Left renal pelvis (tissue), 4 donors: Measurements from ENCODE around the gene COIL. TPM values are rescaled to one million over a fixed set of nuclear protein-coding genes. Genes with fewer than 3 reads are reported as not detected.
"Not testable (repeated sequence)": the region's sequence is repeated elsewhere in the genome, so short reads cannot be mapped to it uniquely, and the experiment has no call there.

ENCODE experiments used
- DNase-seq, 4 donors: peaks; one replicate each; pipeline ENCODE4 v3.0.0-alpha.2; 2013; ENCODE audit warnings: low read depth in 4 of 4, low spot score in 3 of 4
- polyA plus RNA-seq, 4 donors: library from polyadenylated mRNA; unstranded; fragments of 120-200 nt; gene quantifications; one replicate each; pipeline ENCODE4 v1.2.1, GENCODE V29; 2013; ENCODE audit not compliant: insufficient read length in 4 of 4

The COIL gene
- polyA plus RNA-seq, 4 donors, result 23.1 to 36.3 (median 30.2) TPM

DNA sequence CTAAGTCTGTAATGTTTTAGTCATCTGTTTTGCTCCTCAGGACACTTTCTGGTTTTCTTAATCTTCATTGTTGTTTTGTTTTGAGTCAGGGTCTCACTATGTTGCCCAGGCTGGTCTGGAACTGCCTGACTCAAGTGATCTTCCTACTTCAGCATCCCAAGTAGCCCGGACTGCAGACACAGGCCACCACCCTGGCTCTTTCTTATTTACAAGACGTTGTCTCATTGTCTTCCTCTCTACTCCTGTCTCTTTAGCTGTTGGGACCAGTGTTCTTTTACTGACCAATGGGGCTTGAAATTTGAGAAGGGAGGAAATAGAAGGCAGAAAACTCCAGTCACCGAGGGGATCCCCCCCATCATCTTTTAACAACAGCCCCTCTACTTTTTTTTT, 18.2 kb upstream of the COIL start:
- DNase-seq, result no peak

DNA sequence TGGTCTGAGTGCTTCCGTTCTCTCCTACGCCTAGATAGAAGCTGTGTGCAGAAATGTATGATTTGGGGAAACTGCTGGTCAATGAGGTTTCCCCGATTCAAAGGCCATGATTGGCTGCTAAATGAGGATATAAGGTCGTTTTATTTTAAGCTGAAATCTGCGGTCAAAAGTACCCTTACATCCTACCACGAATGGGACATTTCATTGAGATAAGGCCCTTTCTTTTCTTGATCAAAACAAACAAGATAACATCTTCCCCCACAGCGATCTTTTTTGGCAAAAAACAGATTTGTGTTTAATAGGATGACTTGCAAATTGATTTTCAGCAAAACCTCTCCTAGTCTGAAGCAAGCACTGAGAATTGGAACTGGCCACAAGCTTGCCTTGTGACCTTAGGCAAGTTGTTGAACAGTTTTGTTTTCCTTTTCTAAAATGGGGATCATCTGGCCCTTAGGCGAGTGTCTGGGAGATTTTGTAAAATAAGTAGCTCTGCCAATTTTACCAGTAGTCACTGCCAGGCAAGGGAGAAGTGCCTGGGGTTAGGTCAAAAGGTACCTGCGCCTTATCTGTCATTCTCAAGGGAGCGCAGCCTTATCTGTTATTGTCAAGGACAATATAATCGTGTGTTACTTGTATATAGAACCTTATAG, 17.7 kb upstream of the COIL start:
- DNase-seq, result no peak

DNA sequence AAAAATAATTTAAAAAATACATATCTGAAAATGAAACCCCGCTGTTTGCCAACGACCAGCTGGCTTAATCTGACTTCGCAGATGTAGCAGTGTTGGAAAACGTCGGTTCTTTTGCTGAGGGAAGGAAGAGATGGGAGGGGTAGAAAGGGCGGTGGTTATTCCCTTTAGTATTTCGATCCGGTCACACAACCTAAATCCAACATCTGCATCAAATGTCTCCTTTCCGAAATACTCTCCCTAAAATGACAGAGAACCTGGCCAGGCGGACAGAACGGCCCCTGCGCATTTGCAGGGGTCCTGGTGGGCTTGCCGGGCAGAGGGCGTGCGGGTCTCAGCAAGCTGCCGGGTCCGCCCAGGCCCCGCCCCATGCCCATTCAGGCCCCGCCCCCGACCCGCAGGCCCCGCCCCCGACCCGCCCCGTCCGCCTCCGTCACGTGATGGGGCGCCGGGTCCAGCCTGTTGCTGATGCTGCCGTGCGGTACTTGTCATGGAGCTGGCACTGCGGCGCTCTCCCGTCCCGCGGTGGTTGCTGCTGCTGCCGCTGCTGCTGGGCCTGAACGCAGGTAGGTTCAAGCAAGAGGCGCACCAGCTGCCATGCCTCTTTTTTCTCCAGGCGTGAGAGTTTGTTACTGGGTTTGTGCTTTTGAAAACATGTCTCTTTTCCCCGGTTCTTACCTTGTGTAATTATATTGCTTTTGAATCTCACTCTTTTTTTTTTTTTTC, 17.0 kb upstream of the COIL start, which contains the start of gene SCPEP1:
SCPEP1 (plus strand) TSS at position 459 of the 723 bp plus-strand sequence; CDS start at position 488, 29 bp downstream.
- peak; percentile 33 to 56 (median 48) for DNase-seq

DNA sequence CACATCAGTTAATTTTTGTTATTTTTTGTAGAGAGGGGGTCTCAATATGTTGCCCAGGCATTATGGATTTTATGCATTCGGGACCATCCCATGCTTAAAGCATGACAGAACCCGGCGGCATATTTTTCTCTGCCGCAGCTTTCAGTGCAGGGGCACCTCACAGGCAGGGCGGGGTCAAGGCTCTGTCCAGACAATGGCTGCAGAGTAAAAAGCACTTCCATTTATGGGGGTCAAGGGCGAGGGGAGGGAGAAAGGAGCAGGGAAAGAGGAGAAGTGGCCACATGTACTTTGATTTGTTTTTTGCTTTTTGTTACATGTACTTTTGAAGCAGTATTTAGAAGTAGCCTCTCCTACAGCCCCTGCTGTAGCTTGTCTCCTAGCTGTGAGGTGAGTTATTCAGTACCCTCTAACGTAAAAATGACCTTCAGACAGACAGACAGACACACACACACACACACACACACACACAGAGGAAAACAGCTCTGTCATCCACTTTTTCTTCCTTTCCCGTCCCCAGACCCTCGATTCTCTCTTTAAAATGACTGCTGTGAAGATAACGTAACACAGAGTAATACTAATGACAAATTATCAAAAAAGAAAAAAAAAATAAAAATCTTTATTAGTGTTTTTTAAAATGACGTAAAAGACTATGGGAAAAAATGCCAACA, 16.2 kb upstream of the COIL start:
- no peak for DNase-seq

DNA sequence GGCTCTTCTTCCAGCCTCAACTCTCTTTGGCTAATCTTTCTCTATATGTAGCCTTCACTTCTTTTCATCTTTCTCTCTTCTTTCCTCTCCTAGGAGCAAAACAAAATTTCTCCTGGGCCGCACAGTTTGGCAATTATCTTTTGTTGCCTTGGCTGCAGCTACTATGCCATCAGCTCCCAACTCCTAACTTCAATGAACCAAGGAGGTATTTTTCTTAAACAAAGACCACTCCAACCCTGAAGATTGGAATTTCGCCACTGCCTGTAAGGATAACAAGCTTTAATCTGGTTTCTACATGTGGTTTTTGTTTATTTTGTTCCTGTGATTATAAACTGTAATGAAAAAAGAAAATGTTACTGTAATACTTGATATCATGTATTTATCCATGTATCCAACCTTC, 14.8 kb upstream of the COIL start:
- DNase-seq, result no peak

DNA sequence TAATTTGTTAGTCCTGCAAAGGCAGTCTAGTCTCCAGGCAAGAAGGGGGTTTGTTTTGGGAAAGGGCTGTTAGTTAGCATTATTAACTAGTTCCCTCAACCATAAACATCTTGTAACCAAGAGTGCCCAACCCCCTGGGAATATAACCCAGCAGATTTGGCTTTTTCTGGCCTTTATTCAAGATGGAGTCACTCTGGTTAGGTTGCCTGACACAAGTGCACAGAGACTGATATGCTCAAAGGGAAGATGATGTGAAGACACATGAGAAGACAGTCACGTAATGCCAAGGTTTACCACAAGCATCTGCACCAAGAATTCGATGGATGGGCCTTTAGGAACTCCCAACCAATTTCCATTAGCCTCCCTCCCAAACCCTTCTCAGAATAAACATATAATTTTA, 13.2 kb upstream of the COIL start:
- DNase-seq, result no peak

DNA sequence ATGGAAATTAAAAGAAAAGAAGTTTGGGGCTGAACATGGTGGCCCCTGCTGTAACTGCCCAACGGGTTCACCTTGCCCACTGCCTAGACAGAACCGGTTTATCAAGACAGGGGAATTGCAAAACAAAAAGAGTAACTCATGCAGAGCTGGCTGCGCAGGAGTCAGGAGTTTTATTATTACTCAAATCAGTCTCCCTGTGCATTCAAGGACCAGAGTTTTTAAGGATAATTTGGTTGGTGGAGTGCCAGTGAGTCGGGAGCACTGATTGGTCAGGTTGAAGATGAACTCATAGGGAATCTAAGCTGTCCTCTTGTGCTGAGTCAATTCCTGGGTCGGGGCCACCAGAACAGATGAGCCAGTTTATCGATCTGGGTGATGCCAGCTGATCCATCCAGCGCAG, 12.7 kb upstream of the COIL start:
- peak in 1 of 4 donors; percentile 19 for DNase-seq

DNA sequence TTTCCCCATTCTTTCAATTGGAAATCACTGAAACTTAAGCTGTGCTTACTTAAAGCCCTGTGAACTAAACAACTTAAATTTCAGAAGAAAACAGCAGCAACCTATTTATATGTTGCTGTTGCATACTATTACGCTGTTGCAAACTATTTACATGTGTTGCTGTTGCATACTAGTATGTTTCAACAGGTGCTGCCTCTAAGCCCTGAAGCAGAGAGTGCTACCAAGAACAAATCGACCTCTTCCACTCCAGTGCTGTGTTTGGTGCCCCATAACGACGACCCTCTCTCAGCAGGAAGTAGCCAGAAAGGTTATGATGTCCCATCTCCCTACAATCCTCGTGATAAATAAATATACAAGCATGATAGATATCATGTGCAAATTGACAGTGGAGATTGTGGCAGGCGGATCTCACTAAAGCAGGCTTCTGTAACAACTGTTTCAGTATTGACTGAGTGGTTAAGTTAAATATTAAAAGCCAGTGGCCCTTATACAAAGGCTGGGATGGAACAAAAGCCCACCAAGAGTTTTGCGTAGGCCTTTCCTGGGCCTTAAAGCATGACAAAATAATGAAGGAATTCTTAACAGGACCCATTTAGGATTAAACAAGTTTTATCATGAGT, 11.4 kb upstream of the COIL start:
- DNase-seq, result no peak

DNA sequence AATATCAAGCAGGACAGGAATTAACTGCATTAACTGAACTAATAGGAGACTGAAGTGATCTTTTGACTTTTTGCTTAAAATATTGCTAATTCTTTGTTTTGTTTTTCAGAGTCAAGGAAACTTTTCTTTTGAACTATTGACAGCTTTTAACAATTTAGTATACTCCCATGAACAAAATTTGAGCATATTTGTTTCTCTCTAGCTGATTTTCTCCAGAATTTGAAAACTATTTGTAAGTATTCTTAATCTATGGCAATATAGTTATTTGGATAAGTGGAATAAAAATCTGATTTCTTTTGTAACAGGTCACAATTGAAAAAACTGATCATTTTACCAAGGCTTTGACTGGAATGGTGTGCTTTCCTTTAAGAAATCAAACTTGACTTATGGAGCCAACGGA, 10.1 kb upstream of the COIL start:
- DNase-seq, result no peak

DNA sequence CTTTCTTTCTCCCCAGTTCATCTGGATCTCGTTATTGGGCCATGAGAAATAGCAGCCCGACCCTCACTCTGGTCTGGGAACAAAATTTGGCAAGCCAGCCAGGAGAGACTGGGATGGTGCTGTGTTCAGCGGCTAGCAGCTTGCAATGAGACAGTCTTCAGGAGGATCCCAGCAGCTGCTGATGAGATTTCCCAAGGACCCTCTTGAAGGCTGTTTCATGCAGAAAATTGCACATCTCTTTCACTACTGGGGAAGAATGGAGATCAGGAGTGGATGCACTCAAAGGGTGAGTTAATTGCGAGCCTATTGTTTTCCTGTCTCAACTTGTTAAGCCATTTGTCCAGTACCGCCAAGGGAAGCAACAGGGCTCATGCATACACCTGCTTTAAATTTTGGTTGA, 5.5 kb upstream of the COIL start:
- DNase-seq, result no peak

DNA sequence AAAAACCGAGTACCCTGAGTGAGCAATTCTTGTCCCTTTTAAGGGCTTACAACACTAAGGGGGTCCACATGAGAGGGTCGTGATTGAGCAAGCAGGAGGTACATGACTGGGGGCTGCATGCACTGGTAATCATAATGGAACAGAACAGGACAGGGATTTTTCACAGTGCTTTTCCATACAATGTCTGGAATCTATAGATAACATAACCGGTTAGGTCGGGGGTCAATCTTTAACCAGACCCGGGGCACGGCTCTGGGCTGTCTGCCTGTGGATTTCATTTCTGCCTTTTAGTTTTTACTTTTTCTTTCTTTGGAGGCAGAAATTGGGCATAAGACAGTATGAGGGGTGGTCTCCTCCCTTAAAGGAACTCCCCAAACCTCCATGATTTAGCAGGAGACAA, 4.8 kb upstream of the COIL start:
- DNase-seq, result not testable (repeated sequence)

DNA sequence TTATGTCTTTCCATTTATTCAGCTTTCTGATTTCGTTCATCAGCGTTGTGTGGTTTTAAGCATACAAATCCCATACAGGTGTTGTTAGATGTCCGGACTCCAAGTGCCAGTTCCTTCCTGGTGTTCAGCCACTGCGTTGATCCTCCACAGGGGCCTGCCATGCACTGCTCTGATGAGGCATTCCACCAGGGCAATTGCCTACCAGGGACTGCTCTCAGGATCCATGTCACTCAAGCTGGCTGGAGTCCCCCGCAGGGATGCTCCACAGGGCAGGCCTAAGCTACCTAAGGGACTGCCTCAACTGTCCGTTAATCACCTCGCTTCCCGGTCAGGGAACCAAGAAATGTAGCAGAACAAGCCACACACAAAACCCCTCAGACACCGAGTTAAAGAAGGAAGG, 4.4 kb upstream of the COIL start:
- DNase-seq, result not testable (repeated sequence)

DNA sequence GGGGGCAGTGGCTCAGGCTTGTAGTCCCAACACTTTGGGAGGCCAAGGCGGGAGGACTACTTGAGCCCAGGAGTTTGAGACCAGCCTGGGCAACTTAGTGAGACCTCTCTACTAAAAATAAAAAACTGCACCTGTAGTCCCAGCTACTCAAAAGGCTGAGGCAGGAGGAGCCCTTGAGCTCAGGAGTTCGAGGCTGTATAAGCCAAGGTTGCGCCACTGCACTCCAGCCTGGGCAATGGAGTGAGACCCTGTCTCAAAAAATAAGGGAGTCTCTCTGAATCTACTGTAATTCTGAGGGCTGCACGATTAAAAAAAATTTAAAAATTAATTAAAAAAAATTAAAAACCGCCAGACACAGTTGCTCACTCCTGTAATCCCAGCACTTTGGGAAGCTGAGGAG, 3.9 kb downstream of the COIL start:
- DNase-seq, result no peak

DNA sequence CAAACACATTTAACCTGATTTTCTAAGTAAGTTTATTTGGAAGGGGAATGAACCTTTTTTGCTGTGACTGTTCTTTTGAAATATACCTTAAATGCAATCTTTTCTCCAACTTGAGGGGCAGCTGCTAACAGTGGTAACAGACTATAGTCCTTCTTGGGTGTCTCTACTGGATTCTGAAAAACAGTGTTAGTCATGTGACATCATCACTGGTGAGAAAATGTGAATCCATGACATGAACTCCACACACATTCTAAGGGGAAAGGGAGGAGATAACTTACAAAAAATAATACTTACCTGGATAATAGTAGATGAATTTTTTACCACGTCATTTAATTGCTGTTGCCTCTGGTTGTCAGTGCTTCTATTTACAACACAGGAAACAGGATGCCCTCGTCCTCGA, 11.3 kb downstream of the COIL start:
- no peak for DNase-seq

DNA sequence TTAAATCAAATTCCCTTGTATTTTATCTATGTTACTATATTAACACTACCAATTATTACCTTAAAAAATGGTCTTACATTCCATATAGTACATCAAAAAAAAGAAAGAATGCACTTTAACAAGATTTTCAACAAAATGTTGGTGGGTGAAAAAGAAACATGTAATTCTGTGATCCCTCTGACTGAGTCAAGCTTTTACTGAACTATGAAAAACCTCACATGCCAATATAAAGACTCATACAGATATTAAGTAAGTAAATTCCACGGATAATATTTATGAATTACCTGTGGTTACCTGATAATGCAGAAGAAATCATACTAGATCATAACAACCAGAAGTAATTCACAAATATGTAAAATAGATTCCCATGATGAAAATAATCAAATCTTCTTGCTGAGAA, 12.4 kb downstream of the COIL start:
- DNase-seq, result no peak

DNA sequence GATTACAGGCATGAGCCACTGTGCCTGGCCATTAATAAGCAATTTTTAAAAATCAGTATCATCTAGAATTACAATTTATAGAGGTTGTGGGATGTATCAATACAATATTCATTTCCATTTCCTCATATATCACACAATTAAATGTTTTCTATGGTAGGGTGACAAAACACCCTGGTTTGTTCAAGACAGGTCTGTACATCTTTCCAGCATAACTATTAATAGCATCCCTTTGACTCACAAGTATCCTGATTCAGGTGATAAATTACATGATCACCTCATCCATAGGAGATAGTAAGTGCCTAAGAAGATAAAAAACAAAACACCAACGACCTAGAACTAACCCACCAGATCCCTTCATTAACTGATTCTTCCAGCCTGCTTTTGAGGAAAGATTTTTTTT, 13.1 kb downstream of the COIL start:
- no peak for DNase-seq

DNA sequence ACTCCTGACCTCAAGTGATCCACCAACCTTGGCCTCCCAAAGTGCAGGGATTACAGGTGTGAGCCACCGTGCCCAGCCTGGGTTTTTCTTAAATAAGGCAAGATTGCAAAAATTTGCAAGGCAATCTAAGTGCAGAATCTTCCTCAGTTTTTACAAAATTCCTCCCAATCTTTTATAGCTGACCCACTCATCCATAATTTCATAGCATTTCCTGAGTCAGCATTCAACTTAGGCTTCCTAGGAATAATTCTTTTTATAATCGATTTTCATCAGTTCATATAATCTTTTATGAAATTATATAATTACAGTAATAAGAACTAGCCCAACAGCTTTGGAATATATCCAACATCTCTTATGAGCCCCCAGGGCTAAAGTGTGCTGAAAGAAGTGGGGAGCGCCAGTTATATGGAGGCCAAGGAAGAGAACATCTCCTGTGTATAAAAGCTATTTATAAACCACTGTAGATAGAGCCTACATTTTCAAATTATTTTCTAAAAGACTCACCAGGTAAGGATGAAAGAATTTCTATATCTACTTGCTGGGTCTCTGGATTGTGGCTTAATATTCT, 14.8 kb downstream of the COIL start:
- DNase-seq, result no peak

DNA sequence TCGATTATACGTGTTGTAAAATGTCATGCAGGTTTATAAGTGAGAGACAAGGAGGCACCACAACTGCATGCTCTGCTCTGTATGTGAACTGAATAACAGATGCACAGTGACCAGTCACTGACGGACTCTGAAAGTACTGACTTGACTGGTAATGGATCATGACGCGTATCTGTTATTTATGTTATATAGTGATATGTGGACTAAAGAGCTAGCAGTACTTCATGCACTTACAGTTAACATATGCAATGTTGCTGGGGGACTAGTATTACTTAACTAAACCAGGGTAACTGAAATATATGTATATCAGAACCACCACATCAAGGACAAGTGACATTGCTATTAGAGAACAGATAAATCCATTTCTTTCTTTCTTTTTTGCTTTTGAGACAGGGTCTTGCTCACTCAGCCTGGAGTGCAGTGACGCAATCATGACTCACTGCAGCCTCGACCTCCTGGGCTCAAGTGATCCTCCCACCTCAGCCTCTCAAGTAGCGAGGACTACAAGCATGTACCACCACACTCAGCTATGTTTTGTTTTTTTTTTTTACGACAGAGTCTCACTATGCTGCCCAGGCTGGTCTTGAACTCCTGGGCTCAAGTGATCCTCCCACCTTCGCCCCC, 17.2 kb downstream of the COIL start:
- no peak for DNase-seq

DNA sequence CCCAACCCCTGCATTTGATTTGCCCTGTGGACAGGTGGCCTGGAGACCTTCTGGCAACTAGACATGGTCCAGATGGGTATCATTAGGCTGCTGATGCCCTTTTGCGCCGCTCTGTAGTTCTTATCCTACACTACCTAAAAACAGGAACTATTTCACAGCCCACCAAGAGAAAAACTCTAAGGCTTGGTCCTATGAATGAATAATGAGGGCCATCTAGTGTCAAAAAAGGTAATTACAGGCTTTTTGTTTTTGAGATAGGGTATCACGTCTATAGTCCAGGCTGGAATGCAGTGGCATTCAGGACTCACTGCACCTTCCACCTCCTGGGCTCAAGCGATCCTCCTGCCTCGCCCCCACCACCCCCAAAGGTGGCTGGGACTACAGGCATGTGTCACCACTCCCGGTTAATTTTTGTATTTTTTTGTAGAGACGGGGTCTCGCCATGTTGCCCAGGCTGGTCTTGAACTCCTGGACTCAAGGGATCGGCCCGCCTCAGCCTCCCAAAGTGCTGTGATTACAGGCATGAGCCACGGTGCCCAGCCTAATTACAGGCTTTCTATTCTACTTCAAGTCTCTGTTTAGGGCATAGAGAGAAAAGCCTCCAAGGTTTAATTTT, 20.9 kb downstream of the COIL start:
- DNase-seq, result peak in 3 of 4 donors; percentile 20 to 50 (median 45)

DNA sequence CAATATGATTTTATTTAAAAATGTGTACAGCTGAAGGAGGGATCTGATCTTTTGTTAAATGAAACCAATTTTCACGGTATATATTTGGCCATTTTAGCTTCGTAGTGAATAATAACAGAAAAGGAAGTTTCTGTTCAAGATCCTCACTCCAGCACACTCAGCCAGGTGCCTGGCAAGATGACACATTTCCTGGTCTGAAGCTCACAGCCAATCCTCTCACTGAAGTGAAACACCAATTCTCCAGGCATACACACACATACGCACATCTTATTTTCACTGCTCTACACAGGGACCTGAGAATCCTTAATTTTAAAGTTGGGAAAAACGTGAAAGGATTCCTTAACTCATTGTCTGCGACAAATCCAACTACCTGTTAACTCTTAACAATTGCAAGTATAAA, 22.6 kb downstream of the COIL start:
- DNase-seq, result not testable (repeated sequence)
